T-cell (primary cell): Measurements from ENCODE around the gene C10orf90. TPM values are rescaled to one million over a fixed set of nuclear protein-coding genes. Genes with fewer than 3 reads are reported as not detected.

Experiments
- ATAC-seq, 4 experiments: fragments of 200-7000 bp in 3 of 4; fragments of 150-1000 bp in 1 of 4; cut with Tn5 transposase; replicated peaks in 1 of 4; 1 replicate in 3 of 4; 2 replicates in 1 of 4; pipeline ENCODE4 v1.10.0; 2021; ENCODE audit warnings: moderate library complexity in 3 of 4, mild to moderate bottlenecking in 2 of 4, moderate number of reproducible peaks in 1 of 4
- CTCF ChIA-PET, 2 donors: fragments of 300-600 bp; sonication (Branson Sonifier 250); formaldehyde crosslinking; loops; one replicate each; lab custom pipeline; 2022; ENCODE audit warnings: antibody characterized with exemption in 2 of 2; lab: Charles Lee
- POLR2A ChIA-PET, 2 donors: fragments of 300-600 bp; sonication (Branson Sonifier 250); formaldehyde crosslinking; loops; one replicate each; lab custom pipeline; 2022; ENCODE audit warnings: antibody characterized with exemption in 2 of 2; lab: Charles Lee
- DNase-seq, 35 experiments: peaks; one replicate each; pipeline versions ENCODE4 v3.0.0 to v3.0.0-alpha.2; 2013 to 2023
- H3K27ac ChIP-seq: one replicate; pipeline ENCODE4 v1.5.1; 2013; ENCODE audit warnings: low read length
- H3K27me3 ChIP-seq, 2 experiments: replicated peaks in 1 of 2; 1 replicate in 1 of 2; 2 replicates in 1 of 2; pipeline versions ENCODE4 v1.6.1 to v1.7.0; 2013; ENCODE audit warnings: low read length in 1 of 2, mixed read lengths in 1 of 2; ENCODE audit not compliant: control insufficient read depth in 2 of 2, insufficient read depth in 2 of 2; ENCODE audit errors: extremely low read depth in 1 of 2
- H3K36me3 ChIP-seq, 2 donors: 1 replicate in 1 of 2; 2 replicates in 1 of 2; pipeline versions ENCODE4 v1.6.1 to v1.7.0; 2013; ENCODE audit warnings: low read length in 1 of 2; ENCODE audit not compliant: control insufficient read depth in 2 of 2, insufficient read depth in 1 of 2; ENCODE audit errors: extremely low read depth in 1 of 2
- H3K4me1 ChIP-seq, 2 experiments: 1 replicate in 1 of 2; 2 replicates in 1 of 2; pipeline versions ENCODE4 v1.6.1 to v1.7.0; 2013; ENCODE audit warnings: low read length in 2 of 2, mixed read lengths in 1 of 2; ENCODE audit not compliant: insufficient read depth in 2 of 2, control insufficient read depth in 1 of 2; ENCODE audit errors: extremely low read depth in 1 of 2
- H3K4me3 ChIP-seq, 2 donors: 1 replicate in 1 of 2; 2 replicates in 1 of 2; pipeline versions ENCODE4 v1.5.1 to v1.7.0; 2013; ENCODE audit warnings: mild to moderate bottlenecking in 2 of 2, low read length in 1 of 2, moderate library complexity in 1 of 2; ENCODE audit not compliant: control insufficient read depth in 1 of 2; ENCODE audit errors: extremely low read depth in 1 of 2
- H3K9me3 ChIP-seq: 2 replicates; pipeline ENCODE4 v1.7.0; 2013
- H3K27ac Mint-ChIP-seq, 2 donors: one replicate each; pipeline ENCODE4 v1.8.0; 2020 to 2021; ENCODE audit warnings: mild to moderate bottlenecking in 2 of 2, mixed read lengths in 2 of 2
- H3K27me3 Mint-ChIP-seq, 2 donors: one replicate each; pipeline ENCODE4 v1.8.0; 2021 to 2022; ENCODE audit warnings: mixed read lengths in 2 of 2
- H3K36me3 Mint-ChIP-seq: one replicate; pipeline ENCODE4 v1.8.0; 2021; ENCODE audit warnings: mixed read lengths
- H3K4me1 Mint-ChIP-seq, 3 donors: one replicate each; pipeline ENCODE4 v1.8.0; 2020 to 2022; ENCODE audit warnings: mixed read lengths in 3 of 3, mild to moderate bottlenecking in 1 of 3
- H3K4me3 Mint-ChIP-seq, 3 donors: one replicate each; pipeline ENCODE4 v1.8.0; 2020 to 2022; ENCODE audit warnings: mild to moderate bottlenecking in 3 of 3, mixed read lengths in 3 of 3, moderate library complexity in 3 of 3
- H3K9me3 Mint-ChIP-seq, 3 donors: one replicate each; pipeline ENCODE4 v1.8.0; 2020 to 2022; ENCODE audit warnings: mixed read lengths in 3 of 3
- WGBS: methylation state at CpG from one replicate; pipeline ENCODE4 v1.1.5; 2013; ENCODE audit warnings: missing lambda C conversion rate; ENCODE audit not compliant: insufficient coverage; 5-methylcytosine and 5-hydroxymethylcytosine counted together
- total RNA-seq, 35 experiments: library from RNA in 6 of 35; stranded (reverse) in 6 of 35; fragments of 120-200 nt in 1 of 35; gene quantifications; one replicate each; pipeline versions ENCODE4 v1.2.1 to v1.2.4 and lab custom pipeline; 2013 to 2026

Gene C10orf90
- total RNA-seq, 5 donors from 2014 or later (not counting 1 experiment from before 2014, with no cell fraction given), result not detected

DNA sequence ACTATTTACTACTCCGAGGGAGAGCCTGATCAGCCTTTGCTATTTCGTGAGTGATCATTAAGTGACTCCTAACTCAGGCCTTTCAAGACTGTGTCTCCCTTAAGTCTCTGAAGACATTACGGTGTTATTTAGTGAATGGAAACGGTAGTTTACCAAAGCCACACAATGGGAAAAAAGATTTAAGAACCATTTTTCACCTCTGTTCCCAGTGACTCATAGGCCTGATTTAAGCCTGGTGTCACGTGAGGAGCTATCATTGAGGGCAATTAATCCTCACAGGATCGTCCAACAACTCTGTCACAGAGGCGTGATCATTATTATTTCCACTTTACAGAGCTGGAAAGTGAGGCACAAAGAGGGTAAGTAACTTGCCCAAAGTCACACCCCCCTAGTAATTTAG, 20.3 kb downstream of the C10orf90 start:
- CTCF ChIA-PET, result no interaction called here
- ATAC-seq (no peak), DNase-seq (no peak)
- POLR2A ChIA-PET, result no interaction called here
- H3K4me3 ChIP-seq, result no peak overlapping the region
- no peak overlapping the region for H3K27ac Mint-ChIP-seq
- peaks cover 0 to 4% (median 0%) of the 10 kb centered on the region in 3 donors for H3K9me3 Mint-ChIP-seq
- no peaks in the 10 kb centered on the region for H3K27me3 Mint-ChIP-seq
- no peaks in the 10 kb centered on the region for H3K36me3 ChIP-seq
- no peaks in the 10 kb centered on the region for H3K36me3 Mint-ChIP-seq
- no peaks in the 10 kb centered on the region for H3K4me1 ChIP-seq
- H3K4me3 Mint-ChIP-seq, result no peak overlapping the region
- WGBS, result 100% methylated on average over 2 of the region's 7 CpGs
- H3K9me3 ChIP-seq, result no peaks in the 10 kb centered on the region
- peaks cover 0 to 3% of the 10 kb centered on the region in 2 experiments for H3K27me3 ChIP-seq
- no peak overlapping the region for H3K27ac ChIP-seq
- H3K4me1 Mint-ChIP-seq, result no peaks in the 10 kb centered on the region

DNA sequence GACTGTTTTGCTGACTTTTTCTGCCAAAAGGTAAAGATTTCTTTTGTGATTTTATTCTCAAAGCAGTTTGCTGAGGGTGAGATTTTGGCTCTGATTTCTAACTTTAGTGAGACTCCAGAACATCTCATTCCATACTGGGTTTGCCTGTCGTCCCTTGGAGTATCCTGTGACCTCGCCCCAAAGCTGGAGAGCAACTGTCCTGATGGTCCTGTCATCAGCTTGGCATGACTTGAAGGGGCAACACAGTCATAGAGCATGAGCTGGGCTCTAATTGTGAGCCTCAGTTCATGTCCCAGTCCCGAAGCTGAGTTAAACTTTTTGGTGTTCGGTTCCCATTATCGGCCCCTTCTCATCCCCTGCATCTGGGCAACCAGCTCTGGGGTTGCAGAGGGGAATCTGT, 23.4 kb downstream of the C10orf90 start:
- no peaks in the 10 kb centered on the region for H3K36me3 ChIP-seq
- POLR2A ChIA-PET, result no interaction called here
- no peaks in the 10 kb centered on the region for H3K4me1 ChIP-seq
- H3K4me3 ChIP-seq, result no peak overlapping the region
- DNase-seq (no peak), ATAC-seq (no peak)
- no peaks in the 10 kb centered on the region for H3K9me3 ChIP-seq
- no peaks in the 10 kb centered on the region for H3K36me3 Mint-ChIP-seq
- no peak overlapping the region for H3K27ac Mint-ChIP-seq
- peaks cover 0 to 6% of the 10 kb centered on the region in 2 experiments for H3K27me3 ChIP-seq
- H3K4me1 Mint-ChIP-seq, result no peaks in the 10 kb centered on the region
- H3K4me3 Mint-ChIP-seq, result no peak overlapping the region
- H3K27me3 Mint-ChIP-seq, result peaks cover 0 to 3% of the 10 kb centered on the region in 2 donors
- CTCF ChIA-PET, result no interaction called here
- WGBS, result 21% methylated on average over 2 of the region's 5 CpGs
- peaks cover 0 to 10% (median 2%) of the 10 kb centered on the region in 3 donors for H3K9me3 Mint-ChIP-seq
- H3K27ac ChIP-seq, result no peak overlapping the region

DNA sequence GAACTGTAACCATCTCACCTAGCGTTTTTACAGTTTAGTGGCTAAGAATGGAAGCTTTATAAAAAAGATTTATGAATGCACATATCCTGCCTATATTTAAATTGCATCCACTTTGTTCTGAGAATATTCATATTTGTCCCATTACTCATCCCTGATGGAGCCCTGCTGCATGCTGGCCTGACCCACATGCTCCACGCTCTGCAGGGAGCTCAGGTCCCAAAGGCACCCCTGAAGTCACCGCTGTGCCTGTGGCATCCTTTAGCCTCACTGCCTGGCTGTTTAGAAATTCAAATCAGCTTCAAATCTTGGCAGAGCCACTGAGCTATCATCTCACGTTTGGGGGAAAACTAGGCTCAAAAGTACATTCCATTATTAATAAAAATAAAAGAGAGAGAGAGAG, 24.4 kb downstream of the C10orf90 start:
- H3K27ac ChIP-seq, result no peak overlapping the region
- Mint-ChIP-seq H3K36me3 (no peaks in the 10 kb centered on the region), H3K27me3 (peaks cover 0 to 3% of the 10 kb centered on the region in 2 donors), H3K4me3 (no peak overlapping the region), H3K27ac (no peak overlapping the region), H3K9me3 (peaks cover 0 to 10% (median 2%) of the 10 kb centered on the region in 3 donors), H3K4me1 (no peaks in the 10 kb centered on the region)
- DNase-seq (no peak), ATAC-seq (no peak)
- WGBS, result 88% methylated on average over 2 of the region's 4 CpGs
- CTCF ChIA-PET, result no interaction called here
- no peak overlapping the region for H3K4me3 ChIP-seq
- H3K9me3 ChIP-seq, result no peaks in the 10 kb centered on the region
- POLR2A ChIA-PET, result interaction anchor here in 1 of 2 donors (0.7 kb wide), 1 partner anchor 200 kb away, joined by 12 read pairs; no protein-coding TSS in a partner anchor
- no peaks in the 10 kb centered on the region for H3K4me1 ChIP-seq
- H3K27me3 ChIP-seq, result peaks cover 0 to 6% of the 10 kb centered on the region in 2 experiments
- H3K36me3 ChIP-seq, result no peaks in the 10 kb centered on the region

DNA sequence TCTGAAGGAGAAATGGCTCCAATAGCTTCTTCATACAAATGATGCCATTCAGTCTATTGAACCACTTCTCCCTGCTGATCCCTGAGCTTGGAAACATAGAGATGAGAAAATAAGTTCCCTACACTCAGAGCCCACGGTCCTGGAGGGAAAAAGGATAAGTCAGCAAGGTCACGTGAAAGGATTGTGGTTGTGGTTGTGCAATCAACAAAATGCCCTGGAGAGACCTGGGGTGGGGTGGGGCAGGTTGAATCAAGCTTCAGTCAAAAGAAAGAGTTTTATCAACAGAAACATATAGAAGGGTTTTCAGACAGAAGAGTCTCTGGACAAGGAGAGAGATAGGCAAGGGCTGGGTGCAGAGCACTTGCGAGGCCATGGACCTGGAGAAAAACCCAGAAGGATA, 30.1 kb downstream of the C10orf90 start:
- peaks cover 0 to 6% (median 2%) of the 10 kb centered on the region in 3 donors for H3K9me3 Mint-ChIP-seq
- no peak overlapping the region for H3K4me3 ChIP-seq
- ChIA-PET POLR2A (no interaction called here), CTCF (no interaction called here)
- no peaks in the 10 kb centered on the region for H3K36me3 Mint-ChIP-seq
- H3K4me3 Mint-ChIP-seq, result no peak overlapping the region
- no peak for ATAC-seq
- 90% methylated on average over 1 of the region's 3 CpGs for WGBS
- H3K4me1 Mint-ChIP-seq, result no peaks in the 10 kb centered on the region
- H3K36me3 ChIP-seq, result no peaks in the 10 kb centered on the region
- H3K4me1 ChIP-seq, result no peaks in the 10 kb centered on the region
- peaks cover 0 to 3% of the 10 kb centered on the region in 2 donors for H3K27me3 Mint-ChIP-seq
- no peak overlapping the region for H3K27ac ChIP-seq
- peaks cover 0 to 8% of the 10 kb centered on the region in 2 experiments for H3K27me3 ChIP-seq
- H3K9me3 ChIP-seq, result no peaks in the 10 kb centered on the region
- DNase-seq, result no peak
- no peak overlapping the region for H3K27ac Mint-ChIP-seq

DNA sequence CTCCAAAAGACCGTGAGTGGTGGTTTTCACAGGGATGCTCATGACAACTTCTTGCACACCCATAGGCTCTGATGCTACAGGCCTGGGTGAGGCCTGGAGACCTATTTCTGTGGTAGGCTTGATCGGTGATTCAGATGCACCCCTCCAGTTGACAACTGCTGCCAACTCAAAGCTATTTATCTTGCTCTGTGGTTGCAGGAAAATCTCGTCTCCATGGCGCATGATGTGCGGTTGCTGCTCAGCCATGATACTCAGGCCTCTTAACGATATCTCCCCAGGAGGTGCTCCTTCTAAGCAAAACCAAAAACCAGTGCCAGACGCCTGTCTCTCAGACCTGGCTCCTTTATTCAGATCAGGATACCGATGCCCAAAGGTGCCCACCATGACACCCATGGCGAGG, 31.4 kb downstream of the C10orf90 start:
- WGBS, result 93% methylated on average over 6 of the region's 9 CpGs
- Histone ChIP-seq H3K36me3 (no peaks in the 10 kb centered on the region), H3K27ac (no peak overlapping the region), H3K9me3 (no peaks in the 10 kb centered on the region), H3K4me1 (no peaks in the 10 kb centered on the region), H3K4me3 (no peak overlapping the region), H3K27me3 (peaks cover 0 to 5% of the 10 kb centered on the region in 2 experiments)
- Mint-ChIP-seq H3K27ac (no peak overlapping the region), H3K9me3 (peaks cover 0 to 6% (median 2%) of the 10 kb centered on the region in 3 donors), H3K4me3 (no peak overlapping the region), H3K36me3 (no peaks in the 10 kb centered on the region), H3K27me3 (peaks cover 0 to 3% of the 10 kb centered on the region in 2 donors), H3K4me1 (no peaks in the 10 kb centered on the region)
- ChIA-PET POLR2A (no interaction called here), CTCF (no interaction called here)
- DNase-seq (no peak), ATAC-seq (no peak)

DNA sequence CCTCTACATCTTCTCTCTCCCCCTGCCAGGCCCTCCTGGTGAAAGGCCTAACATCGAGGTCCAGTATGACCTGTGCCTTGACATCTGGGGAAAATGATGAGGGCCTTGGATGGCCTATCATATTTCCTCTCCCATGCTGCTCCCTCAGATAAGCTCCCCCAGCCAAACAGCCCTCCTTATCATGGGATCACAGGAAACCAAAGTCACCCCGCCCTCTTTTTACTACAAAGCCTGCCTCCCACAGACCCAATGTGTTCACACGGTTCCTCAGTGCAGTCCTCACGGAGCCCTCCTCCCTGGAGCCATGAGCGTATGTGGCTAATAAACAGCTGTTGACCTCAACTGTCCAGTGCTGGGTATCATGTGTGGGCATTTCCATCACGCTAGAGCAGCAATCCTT, 32.0 kb downstream of the C10orf90 start:
- Histone ChIP-seq H3K9me3 (no peaks in the 10 kb centered on the region), H3K27ac (no peak overlapping the region), H3K27me3 (peaks cover 0 to 5% of the 10 kb centered on the region in 2 experiments), H3K4me1 (no peaks in the 10 kb centered on the region), H3K4me3 (no peak overlapping the region), H3K36me3 (no peaks in the 10 kb centered on the region)
- no peaks in the 10 kb centered on the region for H3K36me3 Mint-ChIP-seq
- H3K4me3 Mint-ChIP-seq, result no peak overlapping the region
- no peak for DNase-seq
- CTCF ChIA-PET, result no interaction called here
- H3K4me1 Mint-ChIP-seq, result no peaks in the 10 kb centered on the region
- H3K9me3 Mint-ChIP-seq, result peaks cover 0 to 6% (median 2%) of the 10 kb centered on the region in 3 donors
- POLR2A ChIA-PET, result no interaction called here
- H3K27ac Mint-ChIP-seq, result no peak overlapping the region
- ATAC-seq, result no peak
- peaks cover 0 to 2% of the 10 kb centered on the region in 2 donors for H3K27me3 Mint-ChIP-seq
- 21% methylated on average over 2 of the region's 6 CpGs for WGBS

DNA sequence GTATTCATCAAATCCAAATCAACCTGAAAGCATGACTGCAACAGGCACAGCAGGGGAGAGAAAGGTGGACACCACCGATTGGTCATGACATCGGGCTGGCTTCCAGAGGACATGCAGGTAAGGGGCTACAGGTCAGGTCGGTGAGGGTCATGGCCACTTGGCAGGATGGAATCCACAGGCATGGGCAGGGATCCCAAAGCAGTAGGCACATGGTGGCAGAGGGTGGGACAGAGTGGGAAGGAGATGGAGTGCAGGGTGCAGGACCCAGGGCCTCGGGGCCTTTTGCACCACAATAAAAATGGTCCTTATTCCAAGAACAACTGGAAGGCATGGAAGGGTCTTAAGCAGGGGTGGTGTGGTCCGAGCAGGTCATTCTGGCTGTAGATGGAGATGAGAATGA, 33.0 kb downstream of the C10orf90 start:
- Histone ChIP-seq H3K27me3 (peaks cover 0 to 5% of the 10 kb centered on the region in 2 experiments), H3K36me3 (no peaks in the 10 kb centered on the region), H3K4me1 (no peaks in the 10 kb centered on the region), H3K4me3 (no peak overlapping the region), H3K9me3 (no peaks in the 10 kb centered on the region), H3K27ac (no peak overlapping the region)
- Mint-ChIP-seq H3K4me1 (no peaks in the 10 kb centered on the region), H3K36me3 (no peaks in the 10 kb centered on the region), H3K9me3 (peaks cover 0 to under 1% (median under 1%) of the 10 kb centered on the region in 3 donors), H3K27ac (no peak overlapping the region), H3K27me3 (no peaks in the 10 kb centered on the region), H3K4me3 (no peak overlapping the region)
- ATAC-seq (no peak), DNase-seq (no peak)
- POLR2A ChIA-PET, result no interaction called here
- 87% methylated on average over 4 of the region's 5 CpGs for WGBS
- CTCF ChIA-PET, result no interaction called here
